GM18499 (cell line): ENCODE measurements around the gene TBL1X.

Experiments
- ATAC-seq: cut with Tn5 transposase; IDR thresholded peaks from one replicate; pipeline ENCODE4 v1.9.1; 2021; ENCODE audit warnings: moderate number of reproducible peaks; ENCODE audit not compliant: insufficient read depth, unreplicated experiment

TBL1X gene

GRCh38 chrX:9576059-9576458 lies 111.2 kb downstream of the TBL1X start:
- ATAC-seq = no peak

- no peak for ATAC-seq
These were observed 112.7 kb downstream of the TBL1X start for GRCh38 chrX:9577555-9577954.

GRCh38 chrX:9578083-9578779 lies 113.4 kb downstream of the TBL1X start:
- no peak for ATAC-seq

GRCh38 chrX:9581771-9582385 lies 117.0 kb downstream of the TBL1X start:
- ATAC-seq = no peak

GRCh38 chrX:9582956-9583355 lies 118.1 kb downstream of the TBL1X start:
- ATAC-seq = no peak

GRCh38 chrX:9586992-9587392 lies 122.1 kb downstream of the TBL1X start:
- no peak for ATAC-seq

GRCh38 chrX:9587642-9588041 lies 122.8 kb downstream of the TBL1X start:
- no peak for ATAC-seq

GRCh38 chrX:9591496-9591895 lies 126.6 kb downstream of the TBL1X start:
- ATAC-seq = no peak

- no peak for ATAC-seq
These were observed 128.9 kb downstream of the TBL1X start for GRCh38 chrX:9593756-9594155.

- ATAC-seq = no peak
These were observed 130.3 kb downstream of the TBL1X start for GRCh38 chrX:9595174-9595573.

- no peak for ATAC-seq
These were observed 132.0 kb downstream of the TBL1X start for GRCh38 chrX:9596837-9597236.

GRCh38 chrX:9597361-9598035 lies 132.6 kb downstream of the TBL1X start:
- no peak for ATAC-seq

- ATAC-seq = no peak
These were observed 133.5 kb downstream of the TBL1X start for GRCh38 chrX:9598344-9598743.

- ATAC-seq = no peak
These were observed 139.5 kb downstream of the TBL1X start for GRCh38 chrX:9604111-9604907.

GRCh38 chrX:9604908-9605306 lies 140.0 kb downstream of the TBL1X start:
- ATAC-seq = no peak

- ATAC-seq = no peak
These were observed 140.6 kb downstream of the TBL1X start for GRCh38 chrX:9605484-9605883.

- ATAC-seq = no peak
These were observed 142.1 kb downstream of the TBL1X start for GRCh38 chrX:9606971-9607370.

- ATAC-seq = no peak
These were observed 144.6 kb downstream of the TBL1X start for GRCh38 chrX:9609499-9609898.

GRCh38 chrX:9609987-9610386 lies 145.1 kb downstream of the TBL1X start:
- ATAC-seq = no peak

GRCh38 chrX:9610771-9611392 lies 146.0 kb downstream of the TBL1X start:
- no peak for ATAC-seq
